ENCODE results near the gene DRD2.

The DRD2 gene

DNA sequence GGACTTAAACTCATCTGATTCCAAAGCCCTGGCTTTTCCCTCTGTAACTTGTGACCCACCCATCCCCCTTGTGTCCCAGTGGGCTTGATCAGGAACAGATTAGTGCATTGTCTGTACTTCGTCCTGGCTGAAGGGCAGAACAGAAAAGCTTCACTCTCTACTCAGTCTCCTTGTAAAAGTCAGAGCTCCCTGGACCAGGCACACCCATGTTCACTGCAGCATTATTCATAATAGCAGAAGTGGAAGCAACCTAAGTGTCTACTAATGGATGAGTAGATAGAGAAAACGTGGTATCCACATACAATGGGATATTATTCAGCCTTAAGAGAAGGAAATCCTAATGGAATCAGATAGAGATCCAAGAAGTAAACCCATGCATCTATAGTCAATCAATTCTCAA, 20.7 kb downstream of the DRD2 start:
- no peak overlapping the region for H3K4me3 ChIP-seq (ENCODE audit: low read length)
- no peak for DNase-seq (ENCODE audit: low read depth, low spot score)

DNA sequence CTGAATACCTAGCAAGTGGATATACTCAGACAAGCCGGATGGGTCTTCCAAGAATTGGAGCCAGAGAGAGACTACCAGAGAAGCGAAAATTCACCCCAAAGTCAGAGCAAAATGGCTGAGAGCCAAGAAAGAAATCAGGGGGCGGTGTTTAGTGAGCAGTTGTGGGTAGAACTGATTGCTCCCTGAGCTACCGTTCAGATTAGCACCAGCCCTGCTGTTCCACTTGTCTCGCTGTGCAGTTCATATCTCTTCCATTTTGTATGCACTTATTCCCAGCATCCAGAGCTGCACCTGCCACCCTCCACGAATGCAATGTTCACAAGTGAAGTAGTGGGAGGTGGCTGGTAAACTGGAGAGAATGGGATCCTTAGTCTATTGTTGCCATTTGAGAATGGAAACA, 25.5 kb downstream of the DRD2 start:
- no peak overlapping the region for H3K4me3 ChIP-seq (ENCODE audit: low read length)
- no peak for DNase-seq (ENCODE audit: low read depth, low spot score)

DNA sequence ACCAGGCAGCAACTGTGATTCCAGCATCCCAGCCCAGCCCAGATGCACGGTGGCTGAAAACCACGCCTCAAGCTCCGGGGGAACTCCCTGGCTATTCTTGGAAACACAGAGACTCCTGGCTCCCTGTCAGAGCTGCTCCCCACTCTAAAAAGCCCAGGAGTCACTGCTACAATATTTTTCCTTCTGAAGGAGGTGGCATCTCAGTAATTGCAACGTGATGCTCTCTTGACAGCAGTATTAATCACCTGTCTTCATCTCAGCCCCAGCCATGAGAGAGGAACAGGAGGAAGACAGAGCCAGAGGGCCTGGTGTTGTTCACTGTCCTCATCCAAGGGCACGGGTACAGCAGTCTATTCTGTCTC, 26.9 kb downstream of the DRD2 start:
- DNase-seq (ENCODE audit: low read depth, low spot score): no peak
- no peak overlapping the region for H3K4me3 ChIP-seq (ENCODE audit: low read length)

DNA sequence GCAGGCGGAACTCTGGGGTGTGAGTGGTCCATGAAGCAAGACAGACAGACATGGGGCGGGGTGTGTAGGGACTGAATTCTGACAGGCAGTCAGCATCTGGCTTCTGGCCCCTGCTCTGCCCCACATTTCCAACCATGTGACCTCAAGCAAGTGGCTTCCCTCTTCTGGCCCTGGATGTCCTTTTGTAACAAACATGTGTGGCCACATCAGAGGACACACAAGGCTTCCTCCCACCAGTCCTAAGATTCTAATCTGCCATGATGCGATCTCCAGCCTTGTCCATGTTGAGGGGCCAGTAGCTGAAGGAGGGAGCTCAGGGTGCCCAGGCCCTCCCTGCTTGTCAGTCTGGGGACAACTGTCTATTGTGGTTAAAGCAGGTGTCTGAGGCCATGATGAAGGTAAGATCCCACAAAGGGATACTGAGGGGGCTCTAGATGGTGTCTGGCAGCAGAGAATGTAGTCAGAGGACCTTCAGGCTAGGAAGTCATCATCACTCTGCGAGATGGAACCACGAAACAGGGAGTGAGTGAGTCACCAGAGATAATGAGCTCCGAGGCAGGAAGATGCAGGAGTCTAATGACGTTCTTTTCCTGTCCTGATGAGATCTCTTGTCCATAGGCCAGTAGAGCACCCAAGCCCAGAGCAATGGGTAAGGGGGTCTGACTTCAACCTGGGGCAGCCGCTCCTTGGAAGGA, 27.4 kb downstream of the DRD2 start:
- no peak overlapping the region for H3K4me3 ChIP-seq (ENCODE audit: low read length)
- DNase-seq (ENCODE audit: low read depth, low spot score): no peak

DNA sequence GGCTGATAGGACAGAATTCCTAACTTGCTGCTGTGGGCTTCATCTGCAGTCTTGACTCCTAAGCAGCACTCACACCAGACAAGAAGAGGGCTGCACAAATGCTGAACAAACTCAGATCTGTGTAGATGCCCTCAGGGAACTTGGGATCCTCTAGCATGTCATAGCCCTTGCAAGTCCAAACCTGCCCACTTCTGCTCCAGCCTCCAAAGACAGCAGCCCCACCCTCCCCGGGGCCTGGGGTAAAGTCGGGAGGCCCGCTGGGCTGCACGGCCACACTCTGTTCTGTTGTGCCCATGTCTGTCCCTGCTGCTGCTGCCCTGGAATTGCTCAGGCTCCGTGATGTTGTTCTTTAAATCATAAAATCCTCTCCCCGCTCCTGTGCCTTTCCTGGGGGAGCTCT, 28.3 kb downstream of the DRD2 start:
- no peak overlapping the region for H3K4me3 ChIP-seq (ENCODE audit: low read length)

DNA sequence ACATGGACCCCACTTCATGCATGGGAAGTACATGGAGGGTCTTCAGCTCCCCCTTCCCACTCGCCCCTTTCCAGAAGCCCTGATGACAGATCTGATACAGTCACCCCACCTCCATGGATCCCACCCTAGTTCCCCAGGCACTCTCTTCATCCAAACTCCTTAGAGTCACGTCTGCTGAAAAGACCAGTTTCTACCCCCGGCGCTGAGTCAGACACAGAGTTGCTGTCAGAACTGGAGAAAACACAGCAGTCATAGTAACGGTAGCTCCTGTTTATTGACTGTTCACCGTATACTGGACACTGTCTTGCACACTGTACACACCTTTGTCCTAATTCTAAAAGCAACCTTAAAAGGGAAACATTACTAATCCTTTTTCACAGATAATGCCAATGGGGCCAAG, 29.1 kb downstream of the DRD2 start:
- no peak overlapping the region for H3K4me3 ChIP-seq (ENCODE audit: low read length)
- no peak for DNase-seq (ENCODE audit: low read depth, low spot score)

More for the DNA sequence above, 28.3 kb downstream of the DRD2 start:
- DNase-seq (ENCODE audit: low read depth, low spot score): no peak

DNA sequence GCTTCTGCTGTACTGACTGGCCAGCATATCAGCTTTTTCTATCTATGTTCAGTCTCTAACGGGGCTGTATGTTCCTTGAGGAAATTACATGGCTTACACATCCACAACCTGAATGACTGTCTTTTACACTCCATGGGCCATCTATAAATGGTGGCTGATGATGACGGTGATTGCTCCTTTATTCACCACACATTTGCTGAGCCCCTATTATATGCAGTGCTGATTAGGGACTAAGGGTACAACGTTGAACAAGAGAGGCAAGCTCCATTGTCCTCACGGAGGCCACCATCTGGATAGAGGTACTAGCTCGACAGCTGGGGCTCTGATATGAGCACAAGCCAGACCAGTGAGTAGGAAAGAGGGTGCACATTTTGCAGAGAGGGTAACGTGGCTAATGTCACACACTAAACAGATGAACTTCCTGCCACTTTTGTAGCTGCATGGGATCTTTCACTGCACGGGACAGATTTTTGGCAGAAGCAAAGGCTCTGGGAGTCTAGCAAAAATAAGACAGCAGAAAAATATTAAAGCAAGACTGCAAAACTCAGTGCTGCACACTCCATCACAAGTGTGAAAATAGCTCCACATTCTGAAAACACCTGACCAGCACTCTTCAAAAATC, 30.6 kb downstream of the DRD2 start:
- no peak overlapping the region for H3K4me3 ChIP-seq (ENCODE audit: low read length)
- DNase-seq (ENCODE audit: low read depth, low spot score): no peak

DNA sequence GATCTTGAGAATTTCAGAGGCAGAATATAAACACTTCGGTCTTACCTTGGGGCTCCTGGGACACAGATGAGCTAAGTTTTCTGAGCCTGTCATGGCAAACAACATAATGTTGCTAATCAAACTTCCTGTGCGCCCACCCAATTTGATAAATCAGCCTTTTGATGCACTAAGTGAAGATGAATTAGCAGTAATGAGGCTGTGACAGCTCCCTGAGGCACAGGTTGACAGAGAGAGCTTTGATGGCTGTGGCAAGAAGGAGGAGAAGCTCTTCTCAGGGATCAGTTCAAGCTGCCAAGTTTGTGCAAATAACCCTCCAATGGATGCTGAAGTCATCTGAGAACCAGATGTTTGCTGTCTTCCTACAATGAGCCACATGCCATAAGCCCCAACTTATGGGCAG, 34.4 kb downstream of the DRD2 start:
- DNase-seq (ENCODE audit: low read depth, low spot score): no peak

DNA sequence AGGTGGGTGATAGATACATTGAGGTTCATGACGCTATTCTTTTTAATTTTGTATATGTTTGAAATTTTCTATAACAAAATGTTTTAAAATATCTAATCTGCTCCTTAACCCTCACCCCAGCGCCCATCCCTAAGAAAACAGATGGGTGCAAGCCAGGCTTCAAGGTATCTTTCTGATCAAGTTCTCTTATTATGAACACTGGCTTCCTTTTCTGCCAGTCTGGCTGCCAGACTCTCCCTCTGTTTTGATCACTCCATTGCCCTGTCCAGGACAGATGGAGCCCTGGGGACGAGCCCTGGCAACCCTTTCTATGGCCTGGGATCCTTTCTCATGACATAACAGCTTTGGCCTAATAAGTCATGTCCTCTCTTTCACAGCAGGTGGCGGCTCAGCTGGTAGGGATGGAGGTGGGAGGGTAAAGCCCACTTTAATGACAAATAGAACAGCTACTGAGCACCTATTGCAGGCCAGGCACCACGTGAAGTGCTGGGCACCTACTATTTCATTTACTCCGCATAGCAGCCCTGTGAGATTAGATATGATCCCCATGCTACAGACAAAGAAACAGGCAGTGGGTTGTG, 38.4 kb downstream of the DRD2 start:
- H3K4me3 ChIP-seq (ENCODE audit: low read length): no peak overlapping the region
- no peak for DNase-seq (ENCODE audit: low read depth, low spot score)

More for the DNA sequence above, 34.4 kb downstream of the DRD2 start:
- H3K4me3 ChIP-seq (ENCODE audit: low read length): no peak overlapping the region

DNA sequence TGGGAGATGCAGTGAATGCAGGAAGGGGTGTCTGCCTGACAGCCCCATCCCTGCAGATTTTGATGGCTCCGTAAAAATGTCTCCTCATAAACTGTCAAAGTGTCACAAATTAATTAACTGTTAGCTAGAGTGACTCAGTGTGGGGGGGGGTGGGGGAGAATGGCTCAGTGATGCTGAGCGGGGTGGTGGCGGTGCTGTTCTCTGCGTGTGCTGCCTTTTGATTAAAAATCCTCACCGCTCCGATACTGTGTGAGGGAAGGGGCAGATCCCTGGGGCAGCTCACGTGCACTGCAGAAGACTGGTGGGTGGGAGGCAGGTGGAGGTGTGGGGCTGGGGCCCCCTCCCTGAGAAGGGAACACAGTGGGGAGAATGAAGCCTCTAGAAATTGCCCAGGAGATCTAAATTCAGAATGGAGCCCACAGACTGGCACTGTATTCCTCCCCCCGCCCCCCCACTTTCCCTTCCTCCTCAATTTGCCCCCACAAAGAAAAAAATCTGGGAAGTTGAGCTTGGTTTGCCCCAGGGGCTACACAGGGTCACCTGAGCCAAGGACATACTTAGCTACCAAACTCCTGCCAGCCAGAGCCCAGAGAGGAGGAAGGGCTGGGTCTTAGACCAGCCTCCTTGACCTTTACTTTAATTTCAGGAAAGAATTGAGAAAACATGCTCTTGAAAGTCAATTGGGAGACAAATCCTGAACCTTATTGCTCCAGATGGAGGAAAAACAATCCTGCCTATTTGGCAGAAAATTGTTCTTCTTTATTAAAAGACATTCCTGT, 39.8 kb downstream of the DRD2 start:
- no peak overlapping the region for H3K4me3 ChIP-seq (ENCODE audit: low read length)
- no peak for DNase-seq (ENCODE audit: low read depth, low spot score)

DNA sequence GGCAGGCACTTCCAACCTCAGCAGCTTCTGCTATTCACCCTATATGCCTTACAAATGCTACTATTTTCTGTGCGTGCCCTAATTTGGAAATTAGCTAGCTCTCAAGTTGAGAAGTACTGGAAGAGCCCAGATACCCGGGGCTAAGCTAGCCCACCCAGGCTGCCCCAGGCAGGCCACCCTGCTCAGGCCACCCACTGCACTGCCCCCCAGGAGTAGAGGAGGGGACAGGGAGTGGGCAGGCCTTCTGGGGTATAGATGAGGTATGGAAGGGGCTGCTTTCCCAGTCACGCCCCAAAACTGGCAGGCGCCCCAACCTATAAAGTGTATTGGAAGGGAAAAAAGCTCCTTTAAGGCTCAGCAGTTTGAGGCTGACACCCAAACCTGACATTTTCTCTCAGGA, 43.5 kb downstream of the DRD2 start:
- no peak overlapping the region for H3K4me3 ChIP-seq (ENCODE audit: low read length)
- DNase-seq (ENCODE audit: low read depth, low spot score): no peak

DNA sequence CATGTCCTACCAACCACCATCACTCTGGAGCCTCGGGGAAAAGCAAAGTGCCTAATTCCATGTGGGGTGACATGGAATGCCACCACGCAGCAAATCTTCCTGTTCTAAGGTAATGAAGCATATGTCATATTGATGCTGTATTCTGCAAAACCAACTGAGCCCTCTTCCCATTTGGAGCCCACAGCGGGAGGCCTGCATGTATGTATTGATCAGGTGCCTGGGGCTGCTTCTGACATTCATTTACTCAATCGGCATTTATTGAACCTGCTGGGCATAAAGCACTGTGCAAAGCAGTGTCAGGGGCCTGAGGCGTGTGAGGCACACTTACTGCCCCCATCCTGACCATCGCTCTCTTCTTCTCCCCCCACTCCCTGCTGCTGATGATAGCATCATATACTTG, 48.5 kb downstream of the DRD2 start:
- DNase-seq (ENCODE audit: low read depth, low spot score): no peak
- H3K4me3 ChIP-seq (ENCODE audit: low read length): no peak overlapping the region

DNA sequence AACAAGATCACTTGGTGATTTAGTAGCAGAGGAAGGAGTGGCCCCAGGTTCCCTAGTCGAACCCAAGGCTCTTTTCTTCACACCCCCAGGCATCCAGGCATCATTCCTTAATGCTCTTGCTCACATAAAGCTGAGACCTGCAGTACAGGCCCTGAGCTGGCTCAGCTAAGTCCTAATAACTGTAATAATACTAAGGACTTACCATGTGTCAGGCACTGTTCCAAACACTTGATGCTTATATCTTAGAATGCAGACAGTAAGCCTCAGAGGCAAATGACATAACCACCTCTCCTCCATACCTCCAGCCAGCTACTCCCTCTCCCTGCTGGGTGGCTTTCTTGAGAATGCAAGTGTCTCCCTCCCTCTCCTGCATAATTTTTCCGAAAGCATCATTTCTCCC, 54.4 kb downstream of the DRD2 start:
- DNase-seq (ENCODE audit: low read depth, low spot score): no peak
- no peak overlapping the region for H3K4me3 ChIP-seq (ENCODE audit: low read length)

DNA sequence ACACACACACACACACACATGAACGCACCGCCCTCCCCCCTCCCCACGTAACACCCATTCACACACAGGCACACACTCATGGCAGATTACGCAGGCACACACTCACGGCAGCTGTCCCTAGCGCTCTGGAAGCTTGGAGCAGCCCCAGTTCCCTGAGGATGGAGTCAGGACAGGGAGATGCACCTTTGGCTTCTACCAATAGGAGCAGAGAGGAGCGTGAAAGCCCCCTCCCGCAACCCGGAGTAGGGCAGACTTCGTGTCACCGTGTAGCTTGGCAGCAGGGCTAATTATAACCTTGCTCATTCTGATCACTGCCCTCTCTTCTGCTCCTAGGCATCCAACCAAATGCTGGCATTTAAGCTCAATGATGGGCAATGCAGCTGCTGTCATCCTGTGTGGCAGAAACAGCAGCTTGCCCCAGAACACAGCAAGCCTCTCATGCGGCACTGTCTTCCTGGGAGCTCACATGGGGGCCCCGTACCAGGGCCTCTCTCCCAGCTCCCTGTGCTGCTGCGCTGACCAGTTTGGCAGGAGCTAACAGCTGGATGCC, 55.7 kb downstream of the DRD2 start:
- no peak for DNase-seq (ENCODE audit: low read depth, low spot score)
- no peak overlapping the region for H3K4me3 ChIP-seq (ENCODE audit: low read length)

DNA sequence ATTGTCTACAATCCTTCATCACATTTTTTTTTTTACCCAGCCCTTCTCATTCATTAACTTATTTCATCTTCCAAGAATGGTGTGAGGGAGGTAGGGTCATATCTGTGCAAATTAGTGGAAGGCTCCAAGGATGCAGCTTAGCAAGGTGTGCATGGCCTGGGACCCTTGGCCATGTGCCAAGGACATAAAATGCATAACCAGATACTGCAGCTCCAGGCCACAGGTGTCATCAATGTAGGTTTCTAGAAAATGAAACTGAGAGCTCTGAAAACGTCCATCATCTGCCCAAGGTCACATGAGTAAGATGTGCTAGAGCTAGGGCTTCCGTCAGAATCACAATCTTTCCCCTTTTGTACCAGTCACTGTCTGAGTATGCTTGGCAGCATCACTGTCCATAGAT, 57.8 kb downstream of the DRD2 start:
- DNase-seq (ENCODE audit: low read depth, low spot score): no peak
- H3K4me3 ChIP-seq (ENCODE audit: low read length): no peak overlapping the region

DNA sequence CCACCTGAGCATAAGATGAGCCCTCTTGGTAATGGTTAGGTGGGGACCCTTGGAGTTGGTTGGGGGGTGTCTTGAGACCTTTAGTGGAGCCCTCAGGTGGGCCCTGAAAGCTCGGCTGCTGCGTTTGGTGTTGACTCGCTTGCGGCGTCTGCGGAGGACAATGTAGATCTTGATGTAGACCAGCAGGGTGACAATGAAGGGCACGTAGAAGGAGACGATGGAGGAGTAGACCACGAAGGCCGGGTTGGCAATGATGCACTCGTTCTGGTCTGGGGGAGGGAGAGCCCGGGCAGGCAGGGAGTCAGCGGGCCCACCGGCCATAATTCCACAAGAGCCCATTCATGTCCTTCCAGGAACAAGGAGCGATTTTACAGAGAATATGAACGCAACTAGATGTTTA, 59.9 kb downstream of the DRD2 start:
- no peak for DNase-seq (ENCODE audit: low read depth, low spot score)
- H3K4me3 ChIP-seq (ENCODE audit: low read length): no peak overlapping the region

DNA sequence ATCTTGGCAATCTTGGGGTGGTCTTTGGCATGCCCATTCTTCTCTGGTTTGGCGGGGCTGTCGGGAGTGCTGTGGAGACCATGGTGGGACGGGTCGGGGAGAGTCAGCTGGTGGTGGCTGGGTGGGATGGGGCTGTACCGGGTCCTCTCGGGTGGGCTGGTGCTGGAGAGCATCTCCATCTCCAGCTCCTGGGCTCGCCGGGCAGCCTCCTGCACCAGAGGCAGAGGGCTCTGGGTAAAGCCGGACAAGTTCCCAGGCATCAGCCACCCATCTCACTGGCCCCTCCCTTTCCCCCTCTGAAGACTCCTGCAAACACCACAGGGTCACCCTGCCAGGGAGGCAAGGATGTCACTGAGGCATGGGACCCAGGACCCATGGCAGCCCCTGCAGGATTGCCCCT, 62.5 kb downstream of the DRD2 start:
- DNase-seq (ENCODE audit: low read depth, low spot score): no peak
- H3K4me3 ChIP-seq (ENCODE audit: low read length): no peak overlapping the region

DNA sequence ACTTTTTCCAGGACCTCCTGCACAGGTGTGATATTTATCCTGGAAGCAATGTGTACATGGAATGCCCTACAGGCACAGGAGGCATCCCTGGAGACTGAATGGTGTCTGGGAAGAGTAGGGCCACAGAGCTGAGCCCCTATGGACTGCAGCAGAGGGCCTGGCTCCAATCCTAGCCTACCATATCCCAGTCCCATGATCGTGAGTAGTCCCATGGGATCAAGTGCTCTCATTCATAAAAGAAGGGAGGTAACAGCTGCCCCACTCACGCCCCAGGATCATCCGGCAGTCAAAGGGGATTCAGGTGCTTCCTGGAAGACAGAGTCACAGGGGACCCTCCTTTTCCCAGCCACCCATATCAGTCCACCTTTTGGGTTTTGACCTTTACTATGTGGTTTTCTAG, 63.7 kb downstream of the DRD2 start:
- DNase-seq (ENCODE audit: low read depth, low spot score): no peak

DNA sequence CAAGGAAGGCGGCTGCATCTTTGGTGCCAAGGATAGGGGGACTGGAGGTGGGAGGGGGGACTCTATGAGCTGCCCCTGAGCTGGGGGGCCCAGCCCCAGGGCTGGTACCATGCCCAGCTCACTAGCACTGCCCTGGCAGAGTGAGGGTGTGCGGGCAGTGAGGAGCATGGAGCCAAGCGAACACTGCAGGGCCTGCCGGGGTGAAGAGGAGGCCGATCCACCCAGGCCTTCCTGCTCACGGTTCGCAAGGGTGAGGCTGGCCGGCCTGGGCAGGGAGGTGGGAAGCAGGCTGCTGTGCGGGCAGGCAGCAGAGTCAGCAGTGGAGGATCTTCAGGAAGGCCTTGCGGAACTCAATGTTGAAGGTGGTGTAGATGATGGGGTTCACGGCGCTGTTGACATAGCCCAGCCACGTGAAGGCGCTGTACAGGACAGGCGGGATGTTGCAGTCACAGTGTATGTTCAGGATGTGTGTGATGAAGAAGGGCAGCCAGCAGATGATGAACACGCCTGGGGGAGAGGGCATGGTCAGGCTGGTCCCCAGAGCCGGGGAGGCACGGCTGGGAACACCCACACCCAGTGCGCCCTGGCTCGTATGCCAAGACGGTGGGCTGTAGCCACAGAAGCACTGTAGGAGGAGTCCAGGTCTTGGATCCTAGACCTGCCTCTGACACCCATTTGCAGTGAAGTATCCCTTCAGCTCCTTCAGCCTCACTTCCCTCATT, 64.6 kb downstream of the DRD2 start:
- DNase-seq (ENCODE audit: low read depth, low spot score): no peak
- no peak overlapping the region for H3K4me3 ChIP-seq (ENCODE audit: low read length)

More for the DNA sequence above, 63.7 kb downstream of the DRD2 start:
- no peak overlapping the region for H3K4me3 ChIP-seq (ENCODE audit: low read length)
